NCI-H2171 treated with DMSO at 0.1 percent for 48 hours (cell line): ENCODE measurements around the gene TM4SF18.

Experiments
- DNase-seq: peaks from one replicate; lab custom pipeline; 2025; lab: John Stamatoyannopoulos, UW

TM4SF18 gene

DNA sequence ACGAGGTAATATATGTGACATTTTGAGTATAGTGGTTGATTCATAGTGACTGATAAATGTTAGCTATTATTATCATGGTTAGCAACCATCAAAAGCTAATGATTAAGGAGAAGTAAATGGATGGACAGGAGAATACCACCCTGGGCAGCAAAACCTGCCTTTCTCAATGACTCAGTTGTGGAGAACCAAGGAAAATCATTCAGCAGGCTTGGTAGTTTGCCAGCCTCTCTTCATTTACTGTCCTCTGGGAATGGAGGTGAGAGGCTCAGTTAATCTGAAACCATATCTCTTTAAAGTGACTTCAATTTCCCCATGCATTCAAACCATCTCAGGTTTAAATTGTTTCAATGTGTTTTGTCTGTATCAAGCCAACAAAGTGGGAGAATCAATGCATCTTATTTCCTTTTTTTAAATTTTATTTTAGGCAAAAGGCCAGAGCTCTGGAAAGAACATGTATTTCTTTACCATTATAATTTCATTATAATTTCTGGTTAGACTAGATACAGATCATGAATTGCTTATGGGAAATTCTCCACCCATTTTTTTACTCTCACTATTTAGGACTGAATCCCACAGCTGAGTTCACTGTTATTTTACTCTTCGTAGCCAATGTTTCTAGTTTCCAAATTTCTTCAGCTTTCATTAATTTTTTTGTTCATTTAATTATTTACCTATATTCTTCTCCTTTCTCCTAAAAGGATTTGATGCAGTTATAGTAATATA lies 2.7 kb downstream of the TM4SF18 start:
- no peak for DNase-seq

DNA sequence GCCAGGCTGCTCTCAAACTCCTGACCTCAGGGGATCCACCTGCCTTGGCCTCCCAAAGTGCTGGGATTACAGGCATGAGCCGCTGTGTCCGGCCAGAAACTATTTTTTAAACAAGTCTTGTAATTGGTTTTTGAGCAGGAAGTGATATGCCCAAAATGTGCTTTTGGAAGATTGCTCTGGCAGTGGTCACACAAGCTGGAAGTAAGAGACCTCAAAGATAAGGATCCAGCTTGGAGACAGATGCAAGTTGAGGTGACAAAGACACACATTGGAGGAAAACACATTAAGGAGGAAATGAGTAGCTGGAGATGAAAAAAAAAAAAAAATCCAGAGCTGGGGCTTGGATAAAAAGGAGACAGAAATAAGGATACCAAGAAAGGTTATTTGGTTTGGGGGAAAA lies 6.3 kb downstream of the TM4SF18 start:
- DNase-seq: no peak

DNA sequence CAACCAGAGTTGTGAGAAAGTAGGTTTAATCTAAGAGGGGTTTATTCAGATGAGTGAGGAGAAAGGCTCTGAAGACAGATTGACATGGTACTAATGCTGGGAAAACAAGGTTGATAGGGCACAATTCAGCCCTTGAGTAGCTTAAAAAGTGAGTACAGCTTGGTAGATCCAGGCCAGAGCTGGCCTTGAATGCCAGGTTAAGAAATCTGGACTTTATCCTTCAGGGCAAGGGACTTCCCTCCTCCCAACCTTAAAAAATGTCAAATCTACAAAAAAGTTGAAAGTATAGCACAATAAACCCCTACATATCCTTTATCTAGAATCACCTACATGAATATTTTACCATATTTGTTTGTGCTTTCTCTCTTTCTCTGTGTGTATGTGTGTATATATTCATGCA lies 7.9 kb downstream of the TM4SF18 start:
- DNase-seq: no peak

DNA sequence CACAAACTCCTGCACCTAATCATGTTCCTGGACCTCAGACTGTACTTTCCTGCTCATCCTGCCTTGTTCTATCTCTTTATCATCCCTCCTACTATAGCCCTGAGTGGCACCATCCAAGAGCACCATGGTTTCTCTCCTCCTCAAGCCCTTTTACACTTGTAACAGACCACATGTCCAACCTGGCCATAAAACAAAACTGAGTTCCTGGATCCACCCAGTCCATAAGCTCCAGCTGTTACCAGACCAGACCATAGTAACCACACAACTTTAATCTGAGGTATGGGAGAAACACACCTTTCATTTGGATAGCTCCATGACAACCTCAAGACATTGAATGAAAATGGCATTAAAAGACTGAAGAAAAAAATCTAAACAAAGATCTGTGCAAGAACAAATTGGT lies 9.1 kb downstream of the TM4SF18 start:
- DNase-seq: no peak

DNA sequence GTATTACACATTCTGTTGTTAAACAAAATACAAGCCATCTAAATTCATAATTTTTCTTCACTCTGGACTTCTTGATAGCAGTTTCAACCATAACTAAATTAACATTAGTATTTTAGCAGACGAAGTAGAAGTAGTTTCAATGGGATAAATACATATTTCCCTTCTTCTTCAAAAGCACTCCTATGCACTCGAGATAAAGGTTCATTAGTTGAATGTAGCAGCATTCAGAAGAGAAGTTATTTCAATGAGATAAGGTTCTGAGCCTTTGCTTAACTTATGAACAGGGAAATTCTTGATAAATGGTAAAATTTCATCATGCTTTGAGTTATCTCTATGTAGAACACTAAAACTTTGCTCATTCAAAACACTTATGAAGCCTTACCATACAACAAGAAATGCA lies 11.8 kb downstream of the TM4SF18 start:
- DNase-seq: no peak

DNA sequence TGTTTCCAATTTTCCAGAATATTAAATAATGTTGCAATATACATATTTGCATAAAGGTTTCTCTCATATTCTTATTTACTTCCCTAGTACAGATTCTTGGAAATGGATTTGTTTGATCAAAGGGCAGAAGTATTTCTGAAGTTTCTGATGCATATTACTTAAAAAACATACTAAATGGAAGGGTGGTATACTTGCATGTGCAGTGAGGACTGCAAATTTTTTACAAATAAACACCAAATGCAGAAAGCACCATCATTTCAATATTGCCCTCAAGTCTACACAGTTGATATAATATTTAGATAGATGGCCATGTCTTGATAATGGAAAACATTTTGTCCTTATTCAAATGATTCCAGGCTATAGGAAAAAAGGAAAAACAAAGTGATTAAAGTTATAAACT lies 12.3 kb downstream of the TM4SF18 start:
- no peak for DNase-seq

DNA sequence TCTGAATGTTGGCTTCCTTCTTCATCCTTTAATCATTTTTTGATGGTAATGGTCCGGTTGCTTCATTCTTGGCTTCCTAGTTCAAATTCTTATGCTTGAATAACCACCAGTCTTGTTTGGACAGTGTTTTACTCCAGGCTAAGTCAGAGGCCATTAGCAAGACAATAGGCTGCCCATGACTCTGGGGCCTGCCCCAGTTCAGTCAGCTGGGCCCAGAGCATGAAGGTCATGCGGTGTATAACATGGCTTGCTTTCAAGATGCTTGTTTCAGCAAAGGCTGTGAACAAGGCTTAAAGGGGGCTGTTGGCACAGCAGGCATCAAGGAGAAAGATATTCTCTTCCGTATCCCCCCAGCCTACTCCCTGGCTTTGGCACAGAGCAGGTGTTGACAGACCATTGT lies 13.7 kb downstream of the TM4SF18 start:
- no peak for DNase-seq

DNA sequence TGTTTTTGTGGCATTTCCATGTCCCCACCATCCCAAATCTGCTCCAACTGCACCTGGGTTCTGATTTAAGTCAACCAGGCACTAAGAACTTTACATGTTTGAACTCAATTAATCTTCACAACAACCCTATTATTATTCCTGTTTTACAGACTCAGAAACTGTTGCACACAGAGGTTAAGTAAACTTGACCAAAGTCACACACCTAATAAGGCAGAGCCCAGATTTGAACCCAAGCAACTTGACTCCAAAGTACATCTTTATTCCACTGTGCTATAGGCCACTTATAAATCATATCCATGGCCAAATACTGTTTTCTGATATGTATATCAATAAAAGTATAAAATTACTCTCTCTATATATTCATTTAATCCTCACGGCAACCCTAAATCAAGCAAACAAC lies 16.4 kb downstream of the TM4SF18 start:
- no peak for DNase-seq

DNA sequence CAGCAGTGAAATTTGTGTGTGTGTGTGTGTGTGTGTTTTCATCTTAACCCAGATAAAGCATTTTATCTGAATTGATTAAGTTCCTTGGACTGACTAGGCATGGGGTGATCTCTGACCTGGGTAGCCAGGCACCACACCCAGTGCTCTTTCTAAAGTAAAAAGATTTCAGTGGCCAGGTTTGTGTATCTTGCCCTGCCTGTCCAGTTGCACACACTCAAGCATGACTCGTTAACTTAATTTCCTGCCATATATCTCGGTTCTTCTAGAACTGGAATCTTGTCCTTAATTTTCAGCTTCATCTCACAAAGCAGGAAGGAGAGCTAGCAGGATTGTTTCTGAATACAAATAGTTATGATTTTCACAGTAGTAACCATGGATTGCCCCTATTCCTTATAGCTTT lies 17.0 kb downstream of the TM4SF18 start:
- DNase-seq: no peak

DNA sequence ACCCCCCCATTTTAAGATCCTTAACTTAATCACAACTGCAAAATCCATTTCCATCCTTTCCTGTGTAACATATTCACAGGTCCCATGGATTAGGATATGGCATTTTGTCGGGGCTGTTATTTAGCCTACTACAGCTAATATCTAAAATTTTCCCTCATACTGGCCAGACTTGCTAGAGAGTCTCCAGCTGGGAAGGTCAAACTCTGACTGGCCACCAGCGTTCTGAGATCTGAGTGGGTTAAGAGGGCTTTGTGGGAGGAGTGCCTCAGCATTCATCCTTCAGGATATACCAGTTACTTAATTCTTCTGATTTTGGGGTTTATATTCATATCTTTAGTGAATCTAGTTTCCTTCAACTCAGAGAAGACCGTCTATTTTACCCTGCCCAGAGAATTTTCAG lies 17.7 kb downstream of the TM4SF18 start:
- DNase-seq: no peak

DNA sequence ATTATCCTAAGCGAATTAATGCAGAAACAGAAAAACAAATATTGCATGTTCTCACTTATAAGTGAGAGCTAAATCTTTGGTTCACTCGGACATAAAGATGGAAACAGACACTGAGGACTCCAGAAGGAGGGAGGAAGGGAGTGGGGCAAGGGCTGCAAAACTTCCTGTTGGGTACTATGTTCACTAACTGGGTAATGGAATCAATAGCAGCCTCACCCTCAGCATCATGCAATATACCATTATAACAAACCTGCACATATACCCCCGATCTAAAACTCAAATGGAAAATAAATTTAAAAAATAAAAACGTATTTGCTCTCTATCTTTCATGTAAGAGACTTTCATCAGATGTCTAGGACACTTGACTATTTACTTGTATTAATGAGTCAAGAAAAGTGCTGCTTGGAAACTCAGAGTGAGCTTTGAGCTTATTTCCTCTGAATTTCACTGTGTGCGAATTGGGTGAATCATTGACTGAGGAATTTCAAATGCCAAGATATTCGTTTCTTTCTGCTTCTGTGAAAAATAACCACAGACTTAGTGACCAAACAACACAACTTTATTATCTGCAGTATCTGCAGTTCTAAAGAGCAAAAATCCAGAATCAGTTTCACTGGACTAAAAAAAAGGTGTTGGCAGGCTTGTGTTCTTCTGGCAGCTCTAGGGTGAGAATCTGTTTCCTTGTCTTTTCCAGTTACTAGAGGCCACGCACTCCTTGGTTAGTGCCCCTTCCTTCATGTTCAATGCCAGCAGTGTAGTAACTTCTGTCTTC lies 18.4 kb downstream of the TM4SF18 start:
- no peak for DNase-seq

DNA sequence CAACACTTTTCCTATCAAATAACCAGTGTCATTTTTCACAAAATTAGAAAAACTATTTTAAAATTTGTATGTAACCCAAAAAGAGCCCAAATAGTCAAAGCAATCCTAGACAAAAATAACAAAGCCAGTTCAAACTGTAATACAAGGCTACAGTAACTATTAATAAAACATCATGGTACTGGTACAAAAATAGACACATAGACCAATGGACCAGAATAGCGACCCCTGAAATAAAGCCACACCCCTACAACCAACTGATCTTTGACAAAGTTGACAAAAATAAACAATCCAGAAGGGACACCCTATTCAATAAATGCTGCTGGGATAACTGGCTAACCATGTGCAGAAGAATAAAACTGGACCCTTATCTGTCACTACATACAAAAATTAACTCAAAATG lies 19.9 kb downstream of the TM4SF18 start:
- no peak for DNase-seq

DNA sequence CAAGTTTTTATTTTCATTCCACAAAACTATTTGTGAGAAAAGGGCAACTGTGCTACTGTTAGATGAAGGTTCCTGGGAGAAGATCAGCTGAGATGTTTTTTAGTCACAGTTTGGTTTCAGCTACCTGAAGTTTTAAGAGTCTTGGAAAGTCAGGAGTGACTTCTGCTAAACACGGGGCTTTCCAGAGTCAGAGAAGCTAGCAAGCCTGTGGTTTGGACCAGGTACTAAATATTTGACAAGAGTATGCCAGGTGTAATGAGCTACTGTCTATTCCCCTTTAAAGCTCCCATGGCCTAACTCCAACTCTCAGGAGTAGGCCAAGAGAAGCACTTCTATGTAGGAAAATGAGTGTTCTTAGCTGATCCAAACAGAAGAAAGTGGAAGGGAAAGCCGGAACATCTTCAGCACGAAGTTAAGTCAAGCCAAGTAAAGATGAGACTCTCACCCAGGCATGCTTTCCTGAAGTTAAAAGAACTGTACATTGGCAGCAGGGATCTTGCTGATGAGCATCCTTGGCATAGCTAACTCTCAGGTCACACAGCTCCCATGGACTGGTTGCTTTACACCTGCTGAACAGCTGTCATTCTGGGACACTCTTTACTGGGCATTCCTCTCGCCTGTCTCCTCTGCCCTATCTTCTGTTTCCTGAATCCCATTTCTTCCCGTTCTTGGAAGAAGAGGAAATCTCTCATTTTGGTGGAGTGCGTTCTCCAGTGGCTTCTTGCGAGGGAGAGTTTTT lies 22.5 kb downstream of the TM4SF18 start:
- DNase-seq: no peak

DNA sequence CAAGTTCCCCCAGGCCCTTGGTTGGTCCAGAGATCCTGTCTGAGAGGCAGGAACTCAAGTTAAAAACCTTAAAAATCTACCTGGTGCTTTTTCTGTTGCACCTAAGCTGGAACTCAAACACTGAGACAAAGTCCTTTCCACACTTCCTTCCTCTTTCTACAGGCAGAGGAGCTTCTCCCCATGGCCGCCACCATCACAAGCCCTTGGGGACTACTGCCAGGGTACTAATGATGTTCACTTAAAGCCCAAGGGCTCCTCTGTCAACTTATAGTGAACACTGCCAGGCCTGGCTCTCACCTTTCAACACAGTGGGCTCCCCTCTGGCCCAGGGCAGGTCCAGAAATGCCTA lies 26.0 kb downstream of the TM4SF18 start:
- no peak for DNase-seq

DNA sequence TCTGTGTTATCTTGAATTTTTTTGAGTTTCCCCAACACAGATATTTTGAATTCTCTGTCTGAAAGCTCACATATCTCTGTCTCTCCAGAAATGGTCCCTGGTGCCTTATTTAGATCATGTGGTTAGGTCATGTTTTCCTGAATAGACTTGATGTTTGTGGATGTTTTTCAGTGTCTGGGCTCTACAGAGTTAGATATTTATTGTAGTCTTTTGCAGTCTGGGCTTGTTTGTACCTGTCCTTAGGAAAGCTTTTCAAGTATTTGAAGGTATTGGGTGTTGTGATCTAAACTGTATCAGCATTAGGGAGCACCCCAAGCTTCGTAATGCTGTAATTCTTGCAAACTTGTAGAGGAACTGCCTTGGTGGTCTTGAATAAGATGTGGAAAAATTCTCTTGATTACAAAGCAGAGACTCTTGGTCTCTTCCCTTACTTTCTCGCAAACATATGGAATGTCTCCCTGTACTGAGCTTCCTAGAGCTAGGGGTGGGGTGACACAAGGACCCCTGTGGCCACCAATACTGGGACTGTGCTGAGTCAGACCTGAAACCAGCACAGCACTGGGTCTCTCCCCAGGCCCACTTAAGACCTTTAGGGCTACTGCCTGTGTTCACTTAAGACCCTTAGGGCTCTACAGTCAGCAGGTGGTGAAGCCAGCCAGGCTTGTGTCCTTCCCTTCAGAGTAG lies 26.5 kb downstream of the TM4SF18 start:
- no peak for DNase-seq

DNA sequence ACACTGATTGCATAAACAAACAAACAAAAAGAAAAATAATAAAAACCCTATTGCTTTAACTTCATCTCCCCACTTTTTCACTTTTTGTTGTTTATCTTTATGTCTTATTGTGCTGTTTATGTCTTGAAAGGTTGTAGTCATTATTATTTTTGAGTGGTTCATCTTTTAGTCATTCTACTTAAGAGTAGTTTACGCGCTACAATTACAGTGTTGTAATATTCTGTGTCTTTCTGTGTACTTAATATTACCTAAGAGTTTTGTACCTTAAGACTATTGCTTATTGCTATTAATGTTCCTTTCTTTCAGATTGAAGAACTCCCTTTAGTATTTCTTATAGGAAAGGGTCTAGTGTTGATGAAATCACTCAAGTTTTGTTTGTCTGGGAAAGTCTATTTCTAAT lies 28.1 kb downstream of the TM4SF18 start:
- no peak for DNase-seq

DNA sequence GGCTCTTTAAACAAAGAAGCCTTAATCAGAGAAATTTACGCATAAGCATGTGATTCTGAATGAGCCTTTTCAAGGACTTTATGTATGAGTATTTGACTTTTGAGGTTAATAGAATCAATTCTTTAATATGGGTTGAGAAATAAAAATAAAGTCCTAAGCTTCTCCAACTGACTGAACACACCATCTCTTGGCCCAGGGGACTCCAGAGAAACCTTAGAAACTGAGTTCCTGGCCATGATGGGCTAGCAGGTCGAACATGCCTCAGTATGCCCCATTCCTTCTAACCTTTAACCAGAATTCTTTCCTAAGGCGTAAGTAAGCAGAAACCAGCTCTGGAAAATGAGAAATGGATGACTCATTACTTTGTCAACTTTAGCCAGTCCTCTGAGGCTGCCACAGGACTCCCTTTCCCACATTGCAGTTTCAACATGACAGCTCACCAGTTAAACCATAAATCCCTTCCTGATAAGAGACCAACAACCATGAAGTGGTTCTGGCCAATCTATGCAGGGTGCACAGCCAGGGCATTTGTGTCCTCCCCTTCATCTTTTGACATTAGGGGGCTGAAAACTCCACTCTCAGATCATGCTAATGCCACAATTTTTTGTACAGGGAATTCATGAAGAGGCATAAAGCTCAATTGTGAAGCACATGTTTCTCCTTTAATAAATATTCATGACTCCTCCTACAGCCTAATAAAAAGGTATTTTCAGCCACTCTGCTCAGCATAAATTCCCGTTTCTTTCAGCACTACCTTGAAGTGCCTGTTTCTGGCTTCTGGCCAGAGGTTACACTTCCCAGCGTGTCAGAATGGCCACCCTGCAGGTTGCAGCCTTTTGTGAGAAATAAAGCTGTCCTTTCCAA lies 33.3 kb downstream of the TM4SF18 start:
- DNase-seq: no peak

DNA sequence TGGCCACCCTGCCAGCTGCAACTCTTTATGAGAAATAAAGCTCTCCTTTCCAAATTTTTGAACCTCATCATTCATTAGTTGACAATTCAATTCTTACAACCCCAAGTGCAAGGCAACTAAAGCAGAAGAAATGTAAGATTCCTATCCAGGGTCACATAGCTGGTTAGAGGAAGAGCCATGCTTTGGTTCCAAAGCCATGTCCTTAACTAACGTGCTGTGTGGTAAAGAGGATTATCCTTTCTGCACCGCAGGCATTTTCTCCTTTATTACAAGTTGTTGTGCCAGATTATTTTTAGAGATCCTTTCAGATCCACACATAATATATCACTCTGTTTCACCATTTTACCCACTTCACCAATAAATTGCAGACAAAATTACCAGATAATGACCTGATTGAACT lies 36.5 kb downstream of the TM4SF18 start:
- no peak for DNase-seq

DNA sequence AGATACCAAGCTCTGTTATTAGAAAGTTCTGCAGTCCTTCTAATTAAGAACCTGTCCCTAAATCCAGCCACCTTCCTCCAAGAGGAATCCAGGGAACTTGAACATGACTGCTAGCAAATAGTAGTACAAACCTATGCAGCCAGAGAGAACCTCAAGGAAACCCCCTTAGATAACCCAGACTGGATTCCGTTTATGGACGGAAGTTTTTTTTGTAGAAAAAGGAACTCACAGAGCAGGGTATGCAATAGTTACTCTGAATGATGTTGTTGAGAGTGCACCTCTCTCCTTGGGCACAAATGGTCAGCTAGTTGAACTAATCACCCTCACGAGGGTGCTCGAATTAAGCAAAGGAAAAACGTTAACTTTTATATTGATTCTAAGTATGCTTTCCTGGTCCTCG lies 40.8 kb downstream of the TM4SF18 start:
- no peak for DNase-seq

DNA sequence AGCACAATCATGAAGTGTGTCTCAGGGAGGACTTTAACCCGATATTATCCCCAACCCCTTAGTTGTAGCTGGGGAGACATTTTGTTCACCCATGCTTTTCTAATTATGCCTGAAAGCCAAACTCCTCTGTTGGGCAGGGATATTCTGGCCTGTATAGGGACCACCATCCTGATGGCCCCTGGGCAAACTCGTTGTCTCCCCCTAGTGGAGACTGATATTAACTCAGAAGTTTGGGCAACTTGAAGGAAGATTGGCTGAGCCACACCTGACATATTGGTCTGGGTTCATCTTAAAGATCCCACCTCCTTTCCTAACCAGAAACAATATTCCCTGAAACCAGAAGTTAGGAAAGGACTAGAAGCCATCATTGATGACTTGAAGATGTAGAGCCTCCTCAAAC lies 42.3 kb downstream of the TM4SF18 start:
- DNase-seq: peak; percentile 9

DNA sequence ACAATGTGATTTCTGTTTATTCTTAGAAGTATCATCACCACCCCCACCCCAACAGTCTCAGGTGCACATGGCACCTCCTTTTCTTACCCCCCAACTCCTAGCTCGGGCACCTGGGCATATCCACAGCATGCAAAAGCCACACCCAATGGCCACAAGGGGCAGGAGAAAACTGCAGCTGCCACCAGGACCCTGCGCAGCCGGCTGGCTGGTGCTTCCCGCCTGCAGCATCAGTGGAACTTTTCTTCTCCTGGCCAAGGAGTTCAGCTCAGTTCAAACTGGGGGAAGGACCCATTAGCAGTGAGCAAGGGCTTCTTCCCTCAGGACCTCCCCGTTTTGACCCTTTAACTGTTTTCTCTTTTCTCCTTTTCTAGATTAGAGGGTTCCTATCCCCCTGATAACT lies 44.8 kb downstream of the TM4SF18 start:
- no peak for DNase-seq

DNA sequence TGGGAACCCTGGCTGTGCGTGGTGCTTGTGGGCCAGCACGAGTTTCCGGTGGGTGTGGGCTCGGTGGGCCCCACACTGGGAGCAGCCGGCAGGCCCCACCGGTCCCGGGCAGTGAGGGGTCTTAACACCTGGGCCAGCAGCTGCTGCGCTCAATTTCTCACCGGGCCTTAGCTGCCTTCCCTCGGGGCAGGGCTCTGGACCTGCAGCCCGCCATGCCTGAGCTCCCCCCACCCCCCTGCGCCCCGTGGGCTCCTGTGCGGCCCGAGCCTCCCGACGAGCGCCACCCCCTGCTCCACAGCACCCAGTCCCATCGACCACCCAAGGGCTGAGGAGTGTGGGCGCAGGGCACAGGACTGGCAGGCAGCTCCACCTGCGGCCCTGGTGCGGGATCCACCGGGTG lies 49.4 kb downstream of the TM4SF18 start:
- no peak for DNase-seq
